ENCODE results near the gene HSP90AA1.

- TF ChIP-seq POLR2A (IDR thresholded peaks at IDR 0.05) (no peak), CTCF (IDR thresholded peaks at IDR 0.05) (no peak)
Measured at GRCh38 chr14:102058146-102058545, 28.7 kb downstream of the HSP90AA1 start.

Data from heart left ventricle (tissue), 13 donors.